ENCODE data around the gene BIN1.

BIN1 gene

GRCh38 chr2:127014630-127015029, 92.3 kb downstream of the BIN1 start:
- no peak for DNase-seq (ENCODE audit: low spot score)
- no peak for TF ChIP-seq CTCF (IDR thresholded peaks at IDR 0.05; ENCODE audit: extremely low read depth, insufficient read depth, missing control alignments)
- in situ Hi-C loops (cut with MboI; ENCODE audit: low pct_unique_long_range_greater_than_20kb, low sequenced_read_pairs, unreplicated experiment), result no loop called here

- no peak for TF ChIP-seq CTCF (IDR thresholded peaks at IDR 0.05; ENCODE audit: extremely low read depth, insufficient read depth, missing control alignments)
- DNase-seq (ENCODE audit: low spot score), result no peak
- in situ Hi-C loops (cut with MboI; ENCODE audit: low pct_unique_long_range_greater_than_20kb, low sequenced_read_pairs, unreplicated experiment), result no loop called here
Observed at GRCh38 chr2:127014224-127014623, 92.7 kb downstream of the BIN1 start.

- DNase-seq (ENCODE audit: low spot score), result no peak
- in situ Hi-C loops (cut with MboI; ENCODE audit: low pct_unique_long_range_greater_than_20kb, low sequenced_read_pairs, unreplicated experiment), result no loop called here
- TF ChIP-seq CTCF (IDR thresholded peaks at IDR 0.05; ENCODE audit: extremely low read depth, insufficient read depth, missing control alignments), result no peak
Observed at GRCh38 chr2:127012868-127013267, 94.1 kb downstream of the BIN1 start.

GRCh38 chr2:127012215-127012614, 94.7 kb downstream of the BIN1 start:
- no peak for DNase-seq (ENCODE audit: low spot score)
- in situ Hi-C loops (cut with MboI; ENCODE audit: low pct_unique_long_range_greater_than_20kb, low sequenced_read_pairs, unreplicated experiment), result no loop called here
- TF ChIP-seq CTCF (IDR thresholded peaks at IDR 0.05; ENCODE audit: extremely low read depth, insufficient read depth, missing control alignments), result no peak

GRCh38 chr2:127011796-127012195, 95.2 kb downstream of the BIN1 start:
- TF ChIP-seq CTCF (IDR thresholded peaks at IDR 0.05; ENCODE audit: extremely low read depth, insufficient read depth, missing control alignments), result no peak
- DNase-seq (ENCODE audit: low spot score), result no peak
- in situ Hi-C loops (cut with MboI; ENCODE audit: low pct_unique_long_range_greater_than_20kb, low sequenced_read_pairs, unreplicated experiment), result no loop called here

- TF ChIP-seq CTCF (IDR thresholded peaks at IDR 0.05; ENCODE audit: extremely low read depth, insufficient read depth, missing control alignments), result no peak
Observed at GRCh38 chr2:127011231-127011661, 95.7 kb downstream of the BIN1 start.

More at GRCh38 chr2:127011231-127011661, 95.7 kb downstream of the BIN1 start:
- in situ Hi-C loops (cut with MboI; ENCODE audit: low pct_unique_long_range_greater_than_20kb, low sequenced_read_pairs, unreplicated experiment), result no loop called here
- no peak for DNase-seq (ENCODE audit: low spot score)
